WTC11 (cell line): ENCODE data around the gene CDH13. TPM values are rescaled to one million over a fixed set of nuclear protein-coding genes. Genes with fewer than 3 reads are reported as not detected.

ENCODE experiments used
- ATAC-seq: fragments of 200-7000 bp; cut with Tn5 transposase; 2 replicates; pipeline ENCODE4 v1.10.0; 2021; ENCODE audit warnings: mild to moderate bottlenecking, moderate library complexity
- CTCF ChIA-PET: fragments of 300-600 bp; sonication (Branson Sonifier 250); formaldehyde crosslinking; loops from one replicate; lab custom pipeline; 2021; ENCODE audit warnings: antibody characterized with exemption; lab: Charles Lee
- POLR2A ChIA-PET: fragments of 350-600 bp; sonication (Branson Sonifier 250); formaldehyde crosslinking; loops from one replicate; lab custom pipeline; 2021; ENCODE audit warnings: antibody characterized with exemption; lab: Charles Lee
- DNase-seq: peaks from one replicate; pipeline ENCODE4 v3.0.0; 2021; ENCODE audit warnings: low spot score
- H3K27ac Mint-ChIP-seq: 2 replicates; pipeline ENCODE4 v1.8.0; 2021; ENCODE audit warnings: mixed read lengths
- H3K27me3 Mint-ChIP-seq: 2 replicates; pipeline ENCODE4 v1.8.0; 2021; ENCODE audit warnings: low read depth, mild to moderate bottlenecking, moderate library complexity, mixed read lengths
- H3K36me3 Mint-ChIP-seq: 2 replicates; pipeline ENCODE4 v1.8.0; 2021; ENCODE audit warnings: mixed read lengths
- H3K4me1 Mint-ChIP-seq: 2 replicates; pipeline ENCODE4 v1.8.0; 2022; ENCODE audit warnings: mixed read lengths
- H3K4me3 Mint-ChIP-seq: 2 replicates; pipeline ENCODE4 v1.8.0; 2021; ENCODE audit warnings: mild to moderate bottlenecking, moderate library complexity, mixed read lengths
- H3K9me3 Mint-ChIP-seq: 2 replicates; pipeline ENCODE4 v1.8.0; 2021; ENCODE audit warnings: mixed read lengths
- ATF2 ChIP-seq: sonication (generic); formaldehyde crosslinking; IDR thresholded peaks from 2 replicates; pipeline ENCODE4 v1.8.1; 2022; ENCODE audit warnings: low read depth, missing genetic modification reagents, borderline replicate concordance
- ATF3 ChIP-seq: sonication (generic); formaldehyde crosslinking; conservative IDR thresholded peaks from 2 replicates; pipeline ENCODE4 v1.8.1; 2022; ENCODE audit warnings: mild to moderate bottlenecking, missing genetic modification reagents
- ATF6 ChIP-seq: sonication (generic); formaldehyde crosslinking; IDR thresholded peaks from 2 replicates; pipeline ENCODE4 v1.8.1; 2023; ENCODE audit warnings: mild to moderate bottlenecking, missing genetic modification reagents
- CREM ChIP-seq: sonication (generic); formaldehyde crosslinking; IDR thresholded peaks from 2 replicates; pipeline ENCODE4 v1.8.1; 2022; ENCODE audit warnings: mild to moderate bottlenecking, missing genetic modification reagents, moderate library complexity
- GTF2I ChIP-seq: fragments of 250-450 bp; sonication (Bioruptor Pico); conservative IDR thresholded peaks from 2 replicates; pipeline ENCODE4 v1.4.0; 2021; ENCODE audit warnings: mild to moderate bottlenecking
- HMGA2 ChIP-seq: fragments of 250-450 bp; sonication (Bioruptor Pico); IDR thresholded peaks from 2 replicates; pipeline ENCODE4 v1.4.0; 2021; ENCODE audit warnings: mild to moderate bottlenecking, moderate library complexity
- IRF1 ChIP-seq: sonication (generic); formaldehyde crosslinking; IDR thresholded peaks from 2 replicates; pipeline ENCODE4 v1.8.0; 2023; ENCODE audit warnings: missing genetic modification reagents
- TP53 ChIP-seq: sonication (generic); formaldehyde crosslinking; IDR thresholded peaks from 2 replicates; pipeline ENCODE4 v1.8.1; 2023; ENCODE audit warnings: mild to moderate bottlenecking, missing genetic modification reagents
- USF1 ChIP-seq: sonication (generic); formaldehyde crosslinking; IDR thresholded peaks from 2 replicates; pipeline ENCODE4 v1.8.0; 2022; ENCODE audit warnings: mild to moderate bottlenecking, missing genetic modification reagents
- ZBTB21 ChIP-seq: sonication (generic); formaldehyde crosslinking; IDR thresholded peaks from 2 replicates; pipeline ENCODE4 v1.8.1; 2023; ENCODE audit warnings: mild to moderate bottlenecking, missing genetic modification reagents, borderline replicate concordance
- total RNA-seq: library from RNA; stranded (reverse); gene quantifications from 3 replicates; pipeline ENCODE4 v1.2.3, GENCODE V29; 2021
- TF ChIP-seq, protein P1 (sequence below): sonication (generic); formaldehyde crosslinking; IDR thresholded peaks from 2 replicates; pipeline ENCODE4 v1.8.0; 2022; ENCODE audit warnings: missing genetic modification reagents
- TF ChIP-seq, protein P2 (sequence below): sonication (generic); formaldehyde crosslinking; conservative IDR thresholded peaks from 2 replicates; pipeline ENCODE4 v1.8.1; 2023; ENCODE audit warnings: mild to moderate bottlenecking, low read depth, missing genetic modification reagents, moderate library complexity

Gene CDH13
- total RNA-seq, 1 experiment from 2014 or later: 0.81 TPM

GRCh38 chr16:82703871-82704768 lies 77.4 kb downstream of the CDH13 start (continued):
- TF ChIP-seq ZBTB21 (CRISPR knock-in tag) (no peak), TP53 (CRISPR knock-in tag) (no peak), GTF2I (CRISPR knock-in tag) (no peak), CREM (CRISPR knock-in tag) (no peak)

GRCh38 chr16:82709987-82710386 lies 83.2 kb downstream of the CDH13 start:
- CTCF ChIA-PET: no interaction called here
- no peak for DNase-seq
- Mint-ChIP-seq H3K36me3 (no peaks in the 10 kb centered on the region), H3K27ac (no peak overlapping the region), H3K4me1 (peaks cover 33% of the 10 kb centered on the region), H3K9me3 (no peaks in the 10 kb centered on the region), H3K27me3 (peaks cover 3% of the 10 kb centered on the region; the same call in 1 of the 2 replicates), H3K4me3 (no peak overlapping the region)
- POLR2A ChIA-PET: no interaction called here
- ATAC-seq: no peak
- peak; percentile 97; the same call in 1 of the 2 replicates for TF ChIP-seq HMGA2 (CRISPR knock-in tag)
- TF ChIP-seq, protein P1, sequence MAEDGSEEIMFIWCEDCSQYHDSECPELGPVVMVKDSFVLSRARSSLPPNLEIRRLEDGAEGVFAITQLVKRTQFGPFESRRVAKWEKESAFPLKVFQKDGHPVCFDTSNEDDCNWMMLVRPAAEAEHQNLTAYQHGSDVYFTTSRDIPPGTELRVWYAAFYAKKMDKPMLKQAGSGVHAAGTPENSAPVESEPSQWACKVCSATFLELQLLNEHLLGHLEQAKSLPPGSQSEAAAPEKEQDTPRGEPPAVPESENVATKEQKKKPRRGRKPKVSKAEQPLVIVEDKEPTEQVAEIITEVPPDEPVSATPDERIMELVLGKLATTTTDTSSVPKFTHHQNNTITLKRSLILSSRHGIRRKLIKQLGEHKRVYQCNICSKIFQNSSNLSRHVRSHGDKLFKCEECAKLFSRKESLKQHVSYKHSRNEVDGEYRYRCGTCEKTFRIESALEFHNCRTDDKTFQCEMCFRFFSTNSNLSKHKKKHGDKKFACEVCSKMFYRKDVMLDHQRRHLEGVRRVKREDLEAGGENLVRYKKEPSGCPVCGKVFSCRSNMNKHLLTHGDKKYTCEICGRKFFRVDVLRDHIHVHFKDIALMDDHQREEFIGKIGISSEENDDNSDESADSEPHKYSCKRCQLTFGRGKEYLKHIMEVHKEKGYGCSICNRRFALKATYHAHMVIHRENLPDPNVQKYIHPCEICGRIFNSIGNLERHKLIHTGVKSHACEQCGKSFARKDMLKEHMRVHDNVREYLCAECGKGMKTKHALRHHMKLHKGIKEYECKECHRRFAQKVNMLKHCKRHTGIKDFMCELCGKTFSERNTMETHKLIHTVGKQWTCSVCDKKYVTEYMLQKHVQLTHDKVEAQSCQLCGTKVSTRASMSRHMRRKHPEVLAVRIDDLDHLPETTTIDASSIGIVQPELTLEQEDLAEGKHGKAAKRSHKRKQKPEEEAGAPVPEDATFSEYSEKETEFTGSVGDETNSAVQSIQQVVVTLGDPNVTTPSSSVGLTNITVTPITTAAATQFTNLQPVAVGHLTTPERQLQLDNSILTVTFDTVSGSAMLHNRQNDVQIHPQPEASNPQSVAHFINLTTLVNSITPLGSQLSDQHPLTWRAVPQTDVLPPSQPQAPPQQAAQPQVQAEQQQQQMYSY (CRISPR knock-in tag): no peak

DNA sequence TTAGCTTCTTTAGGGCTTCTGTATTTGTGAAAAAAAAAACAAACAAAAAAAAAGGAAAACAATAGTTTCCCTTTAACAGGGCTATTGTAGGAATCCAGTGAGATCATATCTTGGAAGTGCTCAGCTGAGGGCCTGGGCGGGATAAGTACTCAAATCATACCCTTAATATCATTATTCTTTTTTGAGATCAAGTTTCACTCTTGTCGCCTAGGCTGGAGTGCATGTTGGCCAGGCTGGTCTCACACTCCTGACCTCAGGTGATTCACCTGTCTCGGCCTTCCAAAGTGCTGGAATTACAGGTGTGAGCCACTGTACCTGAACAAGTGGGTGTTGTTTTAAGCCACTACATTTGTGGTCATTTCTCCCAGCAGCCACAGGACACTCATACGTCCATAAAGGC lies 87.0 kb downstream of the CDH13 start:
- TF ChIP-seq IRF1 (CRISPR knock-in tag) (no peak), ATF3 (CRISPR knock-in tag) (no peak), HMGA2 (CRISPR knock-in tag) (no peak), USF1 (no peak), ATF2 (CRISPR knock-in tag) (no peak), ATF6 (CRISPR knock-in tag) (no peak)
- TF ChIP-seq, protein P2, sequence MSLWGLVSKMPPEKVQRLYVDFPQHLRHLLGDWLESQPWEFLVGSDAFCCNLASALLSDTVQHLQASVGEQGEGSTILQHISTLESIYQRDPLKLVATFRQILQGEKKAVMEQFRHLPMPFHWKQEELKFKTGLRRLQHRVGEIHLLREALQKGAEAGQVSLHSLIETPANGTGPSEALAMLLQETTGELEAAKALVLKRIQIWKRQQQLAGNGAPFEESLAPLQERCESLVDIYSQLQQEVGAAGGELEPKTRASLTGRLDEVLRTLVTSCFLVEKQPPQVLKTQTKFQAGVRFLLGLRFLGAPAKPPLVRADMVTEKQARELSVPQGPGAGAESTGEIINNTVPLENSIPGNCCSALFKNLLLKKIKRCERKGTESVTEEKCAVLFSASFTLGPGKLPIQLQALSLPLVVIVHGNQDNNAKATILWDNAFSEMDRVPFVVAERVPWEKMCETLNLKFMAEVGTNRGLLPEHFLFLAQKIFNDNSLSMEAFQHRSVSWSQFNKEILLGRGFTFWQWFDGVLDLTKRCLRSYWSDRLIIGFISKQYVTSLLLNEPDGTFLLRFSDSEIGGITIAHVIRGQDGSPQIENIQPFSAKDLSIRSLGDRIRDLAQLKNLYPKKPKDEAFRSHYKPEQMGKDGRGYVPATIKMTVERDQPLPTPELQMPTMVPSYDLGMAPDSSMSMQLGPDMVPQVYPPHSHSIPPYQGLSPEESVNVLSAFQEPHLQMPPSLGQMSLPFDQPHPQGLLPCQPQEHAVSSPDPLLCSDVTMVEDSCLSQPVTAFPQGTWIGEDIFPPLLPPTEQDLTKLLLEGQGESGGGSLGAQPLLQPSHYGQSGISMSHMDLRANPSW: no peak
- TF ChIP-seq, all 79 proteins: peak for 0
- H3K4me1 Mint-ChIP-seq: peaks cover 22% of the 10 kb centered on the region
- no peaks in the 10 kb centered on the region for H3K36me3 Mint-ChIP-seq
- CTCF ChIA-PET: interaction anchor here (0.6 to 0.7 kb wide), 2 partner anchors 44 to 73 kb away, joined by 5 to 7 read pairs; no protein-coding TSS in a partner anchor
- peaks cover 7% of the 10 kb centered on the region for H3K9me3 Mint-ChIP-seq
- ATAC-seq (no peak), DNase-seq (no peak)
- H3K27me3 Mint-ChIP-seq: no peaks in the 10 kb centered on the region; the same call in 1 of the 2 replicates
- POLR2A ChIA-PET: no interaction called here
- no peak overlapping the region for H3K27ac Mint-ChIP-seq
- H3K4me3 Mint-ChIP-seq: no peak overlapping the region
